ENCODE results near the gene PEPD.

The PEPD gene

DNA sequence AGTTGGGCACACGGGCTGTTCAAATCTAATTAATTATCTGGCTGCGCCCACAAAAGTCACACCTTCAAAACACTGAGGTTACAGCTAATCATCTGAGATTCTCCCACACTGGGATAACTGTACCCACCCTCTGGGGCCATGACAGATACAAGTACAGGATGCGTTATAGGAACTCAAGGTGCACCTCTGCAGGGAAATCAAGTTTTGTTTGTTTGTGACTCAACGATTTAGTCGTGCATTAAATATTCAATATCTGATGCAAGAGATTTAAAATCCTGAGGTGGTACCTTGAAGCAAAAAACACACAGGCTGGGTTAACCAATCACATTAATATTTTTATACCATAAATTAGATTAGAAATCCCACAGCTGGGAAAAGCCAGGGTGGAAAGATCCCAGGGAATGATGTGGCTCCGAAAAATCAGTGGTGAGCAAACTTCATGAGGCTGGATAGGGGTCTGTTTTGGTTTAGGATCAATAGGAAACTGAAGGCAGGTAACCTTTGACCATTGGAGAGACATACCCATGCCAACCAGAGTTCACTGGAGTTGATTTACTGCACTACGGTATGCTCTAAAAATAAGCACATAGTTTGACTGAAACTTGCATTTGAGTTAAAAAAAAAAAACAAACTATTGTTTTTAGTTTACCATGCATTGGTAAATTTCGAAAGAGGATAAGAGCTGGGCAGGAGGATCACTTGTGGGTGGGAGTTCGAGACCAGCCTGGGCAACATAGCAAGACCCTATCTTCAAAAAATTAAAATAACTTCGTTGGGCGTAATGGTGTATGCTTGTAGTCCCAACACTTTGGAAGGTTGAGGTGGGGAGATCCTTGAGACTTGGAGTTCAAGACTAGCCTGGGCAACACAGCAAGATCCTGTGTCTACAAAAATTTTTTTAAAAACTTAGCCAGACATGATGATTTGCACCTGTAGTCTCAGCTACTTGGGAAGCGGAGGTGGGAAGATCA lies 172.0 kb downstream of the PEPD start:
- no peak for DNase-seq

DNA sequence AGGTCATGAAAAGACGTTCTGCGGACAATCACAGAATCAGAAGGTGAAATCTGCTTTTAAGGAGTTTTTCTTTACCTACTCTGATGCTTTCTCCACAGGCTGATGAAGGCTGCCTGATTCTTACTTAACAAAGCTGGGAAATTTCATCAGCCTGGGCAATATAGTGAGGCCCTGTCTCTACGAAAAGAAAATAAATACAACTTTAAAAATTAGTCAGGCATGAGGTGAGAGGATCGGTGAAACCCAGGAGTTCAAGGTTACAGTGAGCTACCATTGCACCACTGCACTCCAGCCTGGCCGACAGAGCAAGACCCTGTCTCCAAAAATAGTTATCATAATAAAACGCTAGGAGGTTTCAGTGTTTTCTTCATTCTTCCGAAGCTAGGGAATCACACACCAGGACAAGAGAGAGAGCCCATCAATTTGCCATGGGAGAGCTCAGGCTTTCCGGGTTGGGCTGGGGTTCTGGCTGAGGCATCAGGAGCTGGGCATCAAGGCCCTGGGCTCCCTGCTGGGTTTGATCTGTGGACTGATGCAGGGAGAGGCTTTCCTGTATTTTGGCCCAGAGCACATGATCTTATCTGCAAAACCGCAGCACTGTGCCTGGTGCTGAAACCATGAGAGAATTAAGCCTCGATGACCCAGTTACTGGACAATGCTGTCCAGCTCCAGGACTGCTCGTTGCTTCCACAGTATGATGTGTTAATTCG lies 173.1 kb downstream of the PEPD start:
- no peak for DNase-seq

DNA sequence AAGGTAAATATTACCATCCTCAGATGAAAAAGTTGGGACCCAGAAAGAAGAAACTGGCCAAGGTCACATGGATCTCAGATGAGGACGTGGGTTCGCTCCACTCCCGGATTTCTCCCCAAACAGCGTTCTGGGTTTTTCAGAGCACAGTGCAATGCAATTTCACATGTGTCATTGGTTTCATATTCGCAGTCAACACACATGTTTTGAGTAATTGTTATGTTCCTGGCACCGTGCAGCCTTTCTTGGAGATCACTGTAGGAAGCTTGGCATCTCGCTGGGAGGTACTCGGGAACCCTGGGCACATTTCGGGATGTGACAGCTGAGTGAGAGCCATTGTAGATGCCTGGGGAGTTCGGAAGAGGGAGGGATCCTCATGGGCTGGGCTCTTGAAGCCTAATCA lies 174.3 kb downstream of the PEPD start:
- DNase-seq = no peak

- DNase-seq = no peak
These were observed 174.9 kb downstream of the PEPD start for GRCh38 chr19:33346665-33347064.

DNA sequence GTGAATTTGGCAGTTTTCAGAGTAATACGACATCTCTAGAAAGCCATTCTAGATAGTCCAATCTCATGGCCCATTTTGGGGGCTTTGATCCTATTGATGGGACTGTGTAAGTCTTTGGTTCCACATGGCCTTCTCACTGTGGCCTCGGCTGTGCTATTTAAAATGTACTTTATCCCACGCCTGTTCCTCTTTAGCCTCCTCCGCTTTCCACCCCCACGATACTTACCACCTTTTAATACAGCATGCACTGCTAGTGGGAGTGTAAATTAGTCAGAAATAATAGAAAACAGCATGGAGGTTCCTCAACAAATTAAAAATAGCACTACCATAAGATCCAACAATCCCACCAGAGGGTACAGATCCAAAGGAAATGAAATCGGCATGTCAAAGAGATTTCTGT lies 176.4 kb downstream of the PEPD start:
- no peak for DNase-seq

GRCh38 chr19:33344573-33344925 lies 177.0 kb downstream of the PEPD start:
- no peak for DNase-seq

- peak; percentile 9 for DNase-seq
These were observed 177.6 kb downstream of the PEPD start for GRCh38 chr19:33343859-33344572.

DNA sequence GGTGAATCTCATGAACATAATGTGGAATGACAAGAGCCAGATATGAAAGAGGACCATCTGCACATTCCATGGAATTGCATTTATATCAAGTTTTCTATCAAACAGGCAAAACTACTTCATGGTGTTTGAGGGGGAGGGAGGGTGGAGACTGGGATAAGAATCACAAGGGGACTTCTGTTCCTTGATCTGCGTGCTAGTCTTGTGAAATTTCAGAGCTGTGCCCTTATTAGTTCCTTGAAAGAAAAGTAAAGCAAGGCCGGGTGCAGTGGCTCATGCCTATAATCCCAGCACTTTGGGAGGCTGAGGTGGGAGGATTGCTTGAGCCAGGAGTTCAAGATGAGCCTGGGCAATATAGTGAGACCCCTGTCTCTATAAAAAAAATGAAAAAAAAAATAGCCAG lies 178.3 kb downstream of the PEPD start:
- DNase-seq = no peak

DNA sequence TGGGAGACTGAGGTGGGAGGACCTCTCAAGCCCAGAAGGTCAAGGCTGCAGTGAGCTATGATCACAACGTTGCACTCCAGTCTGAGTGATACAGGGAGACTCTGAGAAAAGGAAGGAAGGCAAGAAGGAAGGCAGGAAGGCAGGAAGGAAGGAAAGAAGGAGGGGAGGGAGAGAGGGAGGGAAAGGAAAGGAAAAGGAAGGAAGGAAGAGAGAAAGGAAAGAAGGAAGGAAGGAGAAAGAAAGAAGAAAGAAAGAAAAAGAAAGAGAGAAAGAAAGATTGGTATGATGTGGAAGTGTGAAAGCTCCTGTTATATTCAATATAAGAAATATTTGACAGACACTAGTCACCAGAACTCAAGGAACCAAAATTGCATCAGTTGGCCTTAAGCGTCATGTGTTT lies 180.6 kb downstream of the PEPD start:
- DNase-seq = no peak

DNA sequence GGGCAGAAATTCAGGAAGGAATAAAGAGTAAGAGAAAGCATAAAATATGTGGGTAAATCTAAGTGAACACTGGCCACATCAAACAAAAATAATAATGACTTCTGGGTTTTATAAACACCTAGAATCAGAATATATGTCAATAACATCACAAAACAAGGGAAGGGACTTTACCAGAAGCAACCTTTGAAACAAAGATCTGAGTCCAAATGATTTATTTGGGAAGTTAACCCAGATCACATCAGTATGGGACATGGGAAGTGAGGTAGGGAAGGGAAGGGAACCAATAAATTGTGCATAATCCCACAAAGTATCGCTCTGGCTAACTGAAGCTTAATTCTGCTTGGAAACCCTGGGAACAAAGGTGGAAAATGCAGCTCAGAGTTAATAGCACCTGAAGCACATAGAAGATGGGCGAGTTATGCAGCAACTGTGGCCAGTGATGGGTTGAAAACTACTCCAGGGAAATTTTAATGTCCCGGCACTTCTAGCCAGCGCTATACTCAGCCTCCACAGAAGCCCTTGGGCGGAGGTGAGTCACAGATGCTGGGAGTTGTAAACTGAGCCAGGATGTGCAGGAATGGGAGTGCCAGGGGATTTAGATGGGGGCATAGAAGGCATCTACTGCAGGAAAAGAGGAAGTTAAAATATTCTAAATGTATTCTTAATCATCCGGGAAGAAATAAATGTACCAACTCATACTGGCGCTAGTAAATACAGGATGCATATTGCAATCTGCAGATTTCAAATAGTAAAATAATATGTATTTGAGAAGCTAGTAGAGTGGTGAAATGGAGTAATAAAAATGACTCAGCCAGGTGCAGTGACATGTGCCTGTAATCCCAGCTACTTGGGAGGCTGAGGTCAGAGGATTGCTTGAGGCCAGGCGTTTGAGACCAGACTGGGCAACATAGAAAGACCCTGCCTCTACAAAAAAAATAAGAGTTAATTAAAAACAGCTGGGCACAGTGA lies 182.3 kb downstream of the PEPD start:
- DNase-seq = no peak

Measured in fibroblast of upper back skin (primary cell).